Measurements from ENCODE around the gene GTF3C4.

The GTF3C4 gene

GRCh38 chr9:132670457-132671391 is at the start of gene GTF3C4:
Gene GTF3C4 (plus strand): TSS chr9:132670464. CDS start chr9:132670599, 135 bp downstream.
- peak; percentile 87 for DNase-seq

- DNase-seq, result no peak
Measured at GRCh38 chr9:132622159-132622558, 48.1 kb upstream of the GTF3C4 start.

- DNase-seq, result no peak
Measured at GRCh38 chr9:132626285-132626684, 44.0 kb upstream of the GTF3C4 start.

- DNase-seq, result no peak
Measured at GRCh38 chr9:132627106-132627505, 43.2 kb upstream of the GTF3C4 start.

- DNase-seq, result no peak
Measured at GRCh38 chr9:132627594-132627993, 42.7 kb upstream of the GTF3C4 start.

GRCh38 chr9:132628746-132629145 is 41.5 kb upstream of the GTF3C4 start:
- no peak for DNase-seq

- DNase-seq, result no peak
Measured at GRCh38 chr9:132630116-132630515, 40.1 kb upstream of the GTF3C4 start.

- DNase-seq, result no peak
Measured at GRCh38 chr9:132630811-132631210, 39.5 kb upstream of the GTF3C4 start.

GRCh38 chr9:132631280-132631679 is 39.0 kb upstream of the GTF3C4 start:
- DNase-seq, result no peak

- DNase-seq, result no peak
Measured at GRCh38 chr9:132631685-132632084, 38.6 kb upstream of the GTF3C4 start.

GRCh38 chr9:132632413-132633129 is 37.7 kb upstream of the GTF3C4 start:
- no peak for DNase-seq

- DNase-seq, result no peak
Measured at GRCh38 chr9:132634327-132634726, 35.9 kb upstream of the GTF3C4 start.

GRCh38 chr9:132637351-132637750 is 32.9 kb upstream of the GTF3C4 start:
- no peak for DNase-seq

- DNase-seq, result no peak
Measured at GRCh38 chr9:132637801-132638200, 32.5 kb upstream of the GTF3C4 start.

GRCh38 chr9:132638240-132638639 is 32.0 kb upstream of the GTF3C4 start:
- DNase-seq, result no peak

GRCh38 chr9:132639322-132639721 is 30.9 kb upstream of the GTF3C4 start:
- DNase-seq, result no peak

- DNase-seq, result no peak
Measured at GRCh38 chr9:132641216-132641615, 29.0 kb upstream of the GTF3C4 start.

GRCh38 chr9:132644251-132644650 is 26.0 kb upstream of the GTF3C4 start:
- DNase-seq, result no peak

- DNase-seq, result no peak
Measured at GRCh38 chr9:132645306-132645705, 25.0 kb upstream of the GTF3C4 start.

- DNase-seq, result no peak
Measured at GRCh38 chr9:132645711-132646110, 24.6 kb upstream of the GTF3C4 start.

- no peak for DNase-seq
Measured at GRCh38 chr9:132646726-132647125, 23.5 kb upstream of the GTF3C4 start.

- DNase-seq, result no peak
Measured at GRCh38 chr9:132647355-132647754, 22.9 kb upstream of the GTF3C4 start.

- no peak for DNase-seq
Measured at GRCh38 chr9:132647806-132648205, 22.5 kb upstream of the GTF3C4 start.

- DNase-seq, result no peak
Measured at GRCh38 chr9:132648283-132648682, 22.0 kb upstream of the GTF3C4 start.
